NCI-H510A treated with DMSO at 0.1 percent for 48 hours (cell line): Measurements from ENCODE around the gene ZNF581.

ENCODE experiments used
- DNase-seq: peaks from one replicate; lab custom pipeline; 2025; lab: John Stamatoyannopoulos, UW

Gene ZNF581

DNA sequence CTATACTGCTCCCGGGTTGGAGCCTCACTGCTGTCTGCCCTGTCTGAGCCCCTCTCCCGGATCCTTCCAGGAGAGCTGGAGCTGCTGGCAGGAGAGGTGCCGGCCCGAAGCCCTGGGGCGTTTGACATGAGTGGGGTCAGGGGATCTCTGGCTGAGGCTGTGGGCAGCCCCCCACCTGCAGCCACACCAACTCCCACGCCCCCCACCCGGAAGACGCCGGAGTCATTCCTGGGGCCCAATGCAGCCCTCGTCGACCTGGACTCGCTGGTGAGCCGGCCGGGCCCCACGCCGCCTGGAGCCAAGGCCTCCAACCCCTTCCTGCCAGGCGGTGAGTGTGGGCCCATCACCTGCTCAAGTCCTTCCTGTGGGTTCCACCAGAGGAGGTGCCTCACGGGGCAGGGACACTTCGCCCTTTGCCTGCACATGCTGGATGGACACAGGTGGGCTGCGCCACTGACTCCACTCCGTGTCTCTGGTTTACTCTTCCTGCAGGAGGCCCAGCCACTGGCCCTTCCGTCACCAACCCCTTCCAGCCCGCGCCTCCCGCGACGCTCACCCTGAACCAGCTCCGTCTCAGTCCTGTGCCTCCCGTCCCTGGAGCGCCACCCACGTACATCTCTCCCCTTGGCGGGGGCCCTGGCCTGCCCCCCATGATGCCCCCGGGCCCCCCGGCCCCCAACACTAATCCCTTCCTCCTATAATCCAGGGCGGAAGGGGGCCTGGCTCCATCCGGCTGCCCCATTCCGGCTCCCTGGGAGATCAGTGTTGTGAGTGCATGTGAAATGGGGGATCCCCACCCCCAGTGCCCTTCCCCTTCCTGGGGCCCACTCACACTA is 51.4 kb downstream of the ZNF581 start:
- no peak for DNase-seq
